Mucosa of rectum (tissue), 2 donors: ENCODE measurements around the gene CRTC3.

Source experiments
- H3K27ac ChIP-seq, 2 donors: one replicate each; pipeline ENCODE4 v1.7.0; 2013; ENCODE audit warnings: inconsistent platforms in 2 of 2, low read depth in 2 of 2, low read length in 2 of 2
- H3K27me3 ChIP-seq, 2 donors: one replicate each; pipeline ENCODE4 v1.7.0; 2013; ENCODE audit warnings: low read length in 2 of 2; ENCODE audit not compliant: control insufficient read depth in 2 of 2, insufficient read depth in 2 of 2
- H3K36me3 ChIP-seq, 2 donors: one replicate each; pipeline ENCODE4 v1.7.0; 2013; ENCODE audit warnings: low read length in 2 of 2; ENCODE audit not compliant: control insufficient read depth in 2 of 2, insufficient read depth in 2 of 2
- H3K4me1 ChIP-seq, 2 donors: one replicate each; pipeline ENCODE4 v1.7.0; 2013; ENCODE audit warnings: low read length in 2 of 2, mild to moderate bottlenecking in 1 of 2; ENCODE audit not compliant: control insufficient read depth in 2 of 2, insufficient read depth in 2 of 2
- H3K4me3 ChIP-seq, 2 donors: one replicate each; pipeline ENCODE4 v1.7.0; 2013; ENCODE audit warnings: low read length in 2 of 2
- H3K9ac ChIP-seq, 2 donors: one replicate each; pipeline ENCODE4 v1.7.0; 2013; ENCODE audit warnings: low read length in 2 of 2, low read depth in 1 of 2, mild to moderate bottlenecking in 1 of 2
- H3K9me3 ChIP-seq, 2 donors: one replicate each; pipeline ENCODE4 v1.7.0; 2013; ENCODE audit warnings: low read length in 2 of 2; ENCODE audit not compliant: control insufficient read depth in 2 of 2
- donor health status: healthy.
- donor health status: Normal muscosa, but diverticular disease.

Gene CRTC3

DNA sequence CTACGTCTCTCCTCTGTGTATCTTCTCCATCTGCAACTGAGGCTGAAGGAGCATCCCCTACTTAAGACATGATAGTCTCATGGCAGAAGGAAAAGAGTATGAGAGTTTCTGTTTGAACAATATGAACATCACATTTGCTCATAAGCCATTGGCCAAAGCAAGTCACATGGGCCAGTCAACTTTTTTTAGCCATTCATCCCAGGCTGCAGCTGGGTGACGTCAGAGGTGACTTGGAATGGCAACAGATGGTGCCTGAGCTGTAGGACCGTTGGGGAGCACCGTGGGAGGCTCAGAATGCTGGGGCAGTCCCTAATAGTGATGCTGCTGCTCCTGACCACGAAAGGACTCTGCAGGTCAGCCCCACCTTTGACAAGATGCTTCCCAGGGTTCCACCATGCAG is 58.7 kb downstream of the CRTC3 start:
- H3K27ac ChIP-seq, result no peak overlapping the region
- H3K4me3 ChIP-seq, result no peak overlapping the region
- H3K4me1 ChIP-seq, result peaks cover 0 to 5% of the 10 kb centered on the region in 2 donors
- no peaks in the 10 kb centered on the region for H3K9me3 ChIP-seq
- H3K9ac ChIP-seq, result no peak overlapping the region
- no peaks in the 10 kb centered on the region for H3K36me3 ChIP-seq
- no peaks in the 10 kb centered on the region for H3K27me3 ChIP-seq

DNA sequence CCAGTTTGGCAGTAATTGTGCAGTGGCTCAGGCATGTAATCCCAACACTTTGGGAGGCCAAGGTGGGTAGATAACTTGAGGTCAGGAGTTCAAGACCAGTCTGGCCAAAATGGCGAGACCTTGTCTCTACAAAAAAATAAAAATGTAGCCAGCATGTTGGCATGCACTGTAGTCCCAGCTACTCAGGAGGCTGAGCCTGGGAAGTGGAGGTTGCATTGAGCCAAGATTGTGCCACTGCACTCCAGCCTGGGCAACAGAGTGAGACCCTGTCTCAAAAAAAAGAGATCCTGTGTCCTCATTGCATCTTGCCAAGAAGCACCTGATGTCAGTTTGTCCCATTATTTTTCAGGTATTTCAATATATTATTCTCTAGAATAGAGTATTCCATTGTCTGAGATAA is 61.8 kb downstream of the CRTC3 start:
- H3K27me3 ChIP-seq, result no peaks in the 10 kb centered on the region
- H3K36me3 ChIP-seq, result no peaks in the 10 kb centered on the region
- no peaks in the 10 kb centered on the region for H3K9me3 ChIP-seq
- no peak overlapping the region for H3K27ac ChIP-seq
- no peak overlapping the region for H3K4me3 ChIP-seq
- H3K4me1 ChIP-seq, result peaks cover 16 to 18% of the 10 kb centered on the region in 2 donors
- H3K9ac ChIP-seq, result no peak overlapping the region

DNA sequence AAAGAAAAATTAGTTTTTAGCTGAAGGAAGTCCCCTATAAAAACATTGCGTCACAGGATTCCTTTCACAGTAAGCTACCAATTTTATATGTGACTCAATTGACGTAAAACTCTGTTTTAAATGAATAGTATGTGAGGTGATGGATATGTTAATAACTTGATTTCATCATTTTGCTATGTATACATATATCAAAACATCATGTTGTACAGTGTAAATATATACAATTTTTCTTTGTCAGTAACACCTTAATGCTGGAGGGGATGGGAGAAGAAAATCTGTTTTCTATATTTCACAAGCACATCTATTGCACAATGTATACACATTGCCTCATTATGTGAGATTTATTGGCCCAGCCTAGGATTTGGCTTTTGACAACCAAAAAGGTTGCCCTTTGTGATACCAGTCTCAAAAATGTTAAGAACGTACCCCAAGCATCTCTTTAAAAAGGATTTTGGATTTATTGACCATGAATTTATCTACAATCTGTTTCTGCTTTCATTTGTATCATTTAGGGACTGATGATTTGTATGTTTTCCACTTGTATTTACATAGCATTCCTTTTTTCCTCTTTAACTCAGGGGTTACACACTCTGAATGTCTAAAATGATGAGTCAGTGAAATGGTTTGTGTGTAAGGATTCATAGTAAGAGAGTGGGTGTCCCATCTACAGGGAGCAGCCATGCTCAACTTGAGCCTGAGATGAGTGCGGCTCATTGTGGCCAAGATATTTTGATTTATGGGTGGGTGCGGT is 62.6 kb downstream of the CRTC3 start:
- Histone ChIP-seq H3K4me3 (no peak overlapping the region), H3K9me3 (no peaks in the 10 kb centered on the region), H3K27ac (no peak overlapping the region), H3K4me1 (peaks cover 16 to 18% of the 10 kb centered on the region in 2 donors), H3K9ac (no peak overlapping the region), H3K27me3 (no peaks in the 10 kb centered on the region), H3K36me3 (no peaks in the 10 kb centered on the region)

DNA sequence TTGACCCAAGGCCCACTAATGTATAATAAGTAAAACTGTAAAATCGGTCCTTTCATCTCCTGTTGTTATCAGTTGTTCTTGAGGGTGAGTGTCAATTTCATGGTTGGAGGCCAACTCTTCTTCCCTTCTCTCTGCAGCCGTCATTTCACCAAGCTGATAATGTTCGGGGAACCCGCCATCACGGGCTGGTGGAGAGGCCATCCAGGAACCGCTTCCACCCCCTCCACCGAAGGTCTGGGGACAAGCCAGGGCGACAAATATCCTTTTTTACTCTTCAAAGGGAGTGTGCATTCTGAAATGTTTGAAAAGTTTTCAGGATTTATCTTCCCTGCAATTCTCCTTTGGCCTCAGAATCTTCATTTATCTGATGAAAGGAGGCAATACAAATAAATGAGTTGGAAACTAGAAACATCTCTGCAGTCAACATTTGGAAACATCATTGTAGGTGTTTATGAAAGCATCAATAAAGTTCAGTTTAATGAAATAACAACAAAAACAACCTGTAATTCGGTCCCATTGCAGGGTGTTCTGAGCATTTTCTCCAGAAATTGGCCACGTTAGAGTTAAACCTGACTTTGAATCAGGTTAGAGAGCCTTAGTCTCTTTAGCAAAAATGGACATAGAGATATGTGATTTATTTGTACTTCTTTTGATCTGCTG is 63.9 kb downstream of the CRTC3 start:
- Histone ChIP-seq H3K4me1 (peaks cover 25 to 28% of the 10 kb centered on the region in 2 donors), H3K4me3 (no peak overlapping the region), H3K27me3 (no peaks in the 10 kb centered on the region), H3K9me3 (no peaks in the 10 kb centered on the region), H3K36me3 (no peaks in the 10 kb centered on the region), H3K9ac (peak overlapping the region in 1 of 2 donors; percentile 48), H3K27ac (peak overlapping the region; percentile 16 to 79)

DNA sequence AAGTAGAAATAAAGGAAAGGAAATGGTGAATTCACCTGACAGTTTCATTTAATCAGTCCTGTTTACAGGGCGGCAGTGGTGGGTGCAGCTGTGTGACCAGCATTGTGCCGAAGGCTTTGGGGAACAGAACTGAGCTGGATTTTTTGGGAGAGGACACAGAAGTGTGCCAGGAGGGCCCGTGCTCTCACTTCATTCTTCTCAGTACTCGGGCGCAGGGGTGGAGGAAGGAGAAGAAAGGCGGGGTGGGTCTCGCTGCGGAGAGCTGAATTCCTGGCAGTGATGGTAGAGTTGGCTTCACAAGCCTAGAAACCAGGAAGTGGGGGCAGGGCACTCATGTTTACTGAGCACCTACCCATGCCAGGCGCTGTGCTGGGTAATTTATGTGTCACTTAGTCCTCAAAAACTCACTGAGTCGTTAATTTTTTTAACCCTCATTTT is 64.6 kb downstream of the CRTC3 start:
- Histone ChIP-seq H3K36me3 (no peaks in the 10 kb centered on the region), H3K27me3 (no peaks in the 10 kb centered on the region), H3K9ac (peak overlapping the region; percentile 44 to 48), H3K4me3 (peak overlapping the region; percentile 40 to 59), H3K4me1 (peaks cover 27 to 28% of the 10 kb centered on the region in 2 donors), H3K27ac (peak overlapping the region; percentile 64 to 79), H3K9me3 (no peaks in the 10 kb centered on the region)

DNA sequence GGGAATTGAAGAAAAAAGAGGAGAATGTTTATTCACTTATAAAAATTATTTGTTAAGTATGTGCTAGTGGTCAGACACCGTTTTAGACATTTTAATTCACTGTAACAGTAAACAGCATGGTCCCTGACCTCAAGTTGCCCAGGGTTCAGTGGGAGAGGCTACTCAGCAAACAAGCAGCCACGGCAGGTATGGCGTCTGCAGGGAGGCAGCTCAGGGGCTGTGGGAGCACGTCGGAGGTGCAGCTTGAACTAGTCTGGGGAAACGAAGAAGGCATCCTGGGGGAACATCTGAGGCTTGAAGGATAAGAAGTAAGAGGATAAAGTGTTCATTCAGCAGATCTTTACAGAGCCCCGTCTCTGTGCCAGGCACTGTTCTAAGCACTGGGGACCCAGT is 66.0 kb downstream of the CRTC3 start:
- no peaks in the 10 kb centered on the region for H3K9me3 ChIP-seq
- peaks cover 27 to 28% of the 10 kb centered on the region in 2 donors for H3K4me1 ChIP-seq
- H3K27me3 ChIP-seq, result no peaks in the 10 kb centered on the region
- no peak overlapping the region for H3K9ac ChIP-seq
- H3K4me3 ChIP-seq, result no peak overlapping the region
- no peak overlapping the region for H3K27ac ChIP-seq
- H3K36me3 ChIP-seq, result no peaks in the 10 kb centered on the region

DNA sequence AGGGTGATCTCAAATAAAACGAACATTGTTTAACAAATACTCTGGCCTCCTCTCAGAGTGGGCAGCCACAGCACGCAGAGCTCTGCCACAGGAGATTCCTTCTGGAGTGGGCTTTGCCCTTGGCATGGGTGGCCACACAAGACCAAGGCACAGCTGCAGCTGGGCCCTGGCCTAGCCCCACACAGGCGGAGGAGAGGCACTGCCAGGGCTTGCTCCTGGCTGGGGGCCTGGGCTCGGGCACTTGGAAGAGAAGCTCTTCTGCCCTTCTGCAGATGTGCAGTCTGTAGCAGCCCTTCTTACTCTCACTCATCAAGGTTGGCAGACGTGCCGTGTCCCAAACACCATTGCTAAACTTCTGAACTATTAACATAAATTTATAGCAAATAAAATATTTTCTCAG is 67.2 kb downstream of the CRTC3 start:
- Histone ChIP-seq H3K27me3 (no peaks in the 10 kb centered on the region), H3K9me3 (no peaks in the 10 kb centered on the region), H3K27ac (no peak overlapping the region), H3K9ac (no peak overlapping the region), H3K36me3 (peaks cover 0 to 3% of the 10 kb centered on the region in 2 donors), H3K4me1 (peaks cover 27 to 28% of the 10 kb centered on the region in 2 donors), H3K4me3 (no peak overlapping the region)

DNA sequence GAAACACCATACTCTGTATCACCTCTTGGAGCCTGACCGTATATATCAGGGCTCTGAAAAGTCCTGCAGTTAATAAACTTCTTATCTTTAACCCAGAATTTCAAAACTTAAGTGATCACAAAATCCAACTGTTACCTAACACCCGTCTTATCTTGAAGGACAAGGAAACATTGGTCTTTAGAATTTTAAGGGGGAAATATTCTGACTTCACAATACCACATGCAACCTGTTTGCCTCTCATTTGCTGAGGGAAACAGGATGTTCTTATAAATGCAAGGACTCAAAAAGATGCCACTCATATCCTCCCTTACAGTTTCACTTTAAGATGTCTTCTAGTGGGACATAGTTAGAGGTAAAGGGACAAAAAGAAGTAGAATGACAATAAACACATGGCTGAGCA is 67.9 kb downstream of the CRTC3 start:
- H3K27ac ChIP-seq, result peak overlapping the region; percentile 73 to 76
- peaks cover 25 to 27% of the 10 kb centered on the region in 2 donors for H3K4me1 ChIP-seq
- peak overlapping the region in 1 of 2 donors; percentile 28 for H3K4me3 ChIP-seq
- H3K27me3 ChIP-seq, result no peaks in the 10 kb centered on the region
- no peaks in the 10 kb centered on the region for H3K9me3 ChIP-seq
- H3K36me3 ChIP-seq, result peaks cover 0 to 3% of the 10 kb centered on the region in 2 donors
- peak overlapping the region; percentile 47 to 57 for H3K9ac ChIP-seq

DNA sequence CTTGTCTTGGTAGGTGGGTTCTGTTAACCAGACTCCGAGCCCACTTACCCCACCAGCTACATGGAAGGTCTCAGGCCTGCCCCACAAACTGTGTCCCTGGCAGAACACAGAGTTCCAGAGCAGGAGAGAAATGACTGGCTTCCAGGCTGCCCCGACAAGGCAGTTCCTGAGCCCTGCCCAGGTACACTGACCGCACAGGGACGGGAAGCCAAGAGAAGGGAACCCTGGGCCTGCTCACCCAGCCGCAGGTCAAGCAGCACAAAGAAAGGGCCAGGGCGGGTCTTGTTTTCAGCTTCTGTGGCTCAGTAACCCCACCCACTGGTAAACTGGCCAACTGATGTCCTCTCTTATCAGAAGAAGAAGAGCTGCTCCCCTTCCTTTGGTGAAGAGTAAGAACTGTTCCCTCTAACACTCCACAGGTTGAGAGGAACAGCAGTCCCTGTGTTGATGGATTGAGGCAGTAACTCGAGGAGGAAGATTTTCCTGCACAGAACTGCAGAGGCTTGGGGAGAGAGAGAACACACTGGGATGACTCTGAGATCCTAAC is 68.4 kb downstream of the CRTC3 start:
- H3K27ac ChIP-seq, result peak overlapping the region; percentile 73 to 76
- peaks cover 0 to 3% of the 10 kb centered on the region in 2 donors for H3K36me3 ChIP-seq
- H3K9me3 ChIP-seq, result no peaks in the 10 kb centered on the region
- H3K9ac ChIP-seq, result peak overlapping the region; percentile 47 to 57
- peaks cover 24 to 27% of the 10 kb centered on the region in 2 donors for H3K4me1 ChIP-seq
- H3K27me3 ChIP-seq, result no peaks in the 10 kb centered on the region
- peak overlapping the region in 1 of 2 donors; percentile 28 for H3K4me3 ChIP-seq

DNA sequence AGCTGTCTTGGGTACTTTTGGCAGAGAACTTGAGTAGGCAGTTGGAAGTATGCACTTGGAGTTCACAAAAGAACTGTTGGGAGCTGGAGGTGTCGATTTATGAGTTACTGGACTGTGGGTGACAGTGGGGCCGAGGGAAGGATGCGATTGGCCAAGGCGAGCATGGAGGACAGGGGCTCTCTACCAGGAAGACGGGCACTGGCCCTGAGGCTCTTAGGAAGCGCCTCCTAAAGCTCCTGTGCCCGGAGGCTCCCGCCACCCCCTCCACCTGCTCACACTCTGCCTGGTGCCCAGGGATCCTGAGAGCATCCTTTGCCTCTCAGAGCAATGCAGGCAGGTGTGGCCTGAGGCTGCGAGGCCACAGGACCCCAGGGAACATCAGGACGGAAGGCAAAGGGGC is 69.0 kb downstream of the CRTC3 start:
- peaks cover 0 to 3% of the 10 kb centered on the region in 2 donors for H3K36me3 ChIP-seq
- H3K9me3 ChIP-seq, result no peaks in the 10 kb centered on the region
- H3K4me3 ChIP-seq, result no peak overlapping the region
- no peak overlapping the region for H3K9ac ChIP-seq
- H3K27me3 ChIP-seq, result no peaks in the 10 kb centered on the region
- peaks cover 24 to 27% of the 10 kb centered on the region in 2 donors for H3K4me1 ChIP-seq
- H3K27ac ChIP-seq, result peak overlapping the region in 1 of 2 donors; percentile 76
